ENCODE results near the gene CDK15. TPM values are rescaled to one million over a fixed set of nuclear protein-coding genes. Genes with fewer than 3 reads are reported as not detected.

CDK15 gene
- total RNA-seq, 1 donor from 2014 or later = 2.3 TPM

DNA sequence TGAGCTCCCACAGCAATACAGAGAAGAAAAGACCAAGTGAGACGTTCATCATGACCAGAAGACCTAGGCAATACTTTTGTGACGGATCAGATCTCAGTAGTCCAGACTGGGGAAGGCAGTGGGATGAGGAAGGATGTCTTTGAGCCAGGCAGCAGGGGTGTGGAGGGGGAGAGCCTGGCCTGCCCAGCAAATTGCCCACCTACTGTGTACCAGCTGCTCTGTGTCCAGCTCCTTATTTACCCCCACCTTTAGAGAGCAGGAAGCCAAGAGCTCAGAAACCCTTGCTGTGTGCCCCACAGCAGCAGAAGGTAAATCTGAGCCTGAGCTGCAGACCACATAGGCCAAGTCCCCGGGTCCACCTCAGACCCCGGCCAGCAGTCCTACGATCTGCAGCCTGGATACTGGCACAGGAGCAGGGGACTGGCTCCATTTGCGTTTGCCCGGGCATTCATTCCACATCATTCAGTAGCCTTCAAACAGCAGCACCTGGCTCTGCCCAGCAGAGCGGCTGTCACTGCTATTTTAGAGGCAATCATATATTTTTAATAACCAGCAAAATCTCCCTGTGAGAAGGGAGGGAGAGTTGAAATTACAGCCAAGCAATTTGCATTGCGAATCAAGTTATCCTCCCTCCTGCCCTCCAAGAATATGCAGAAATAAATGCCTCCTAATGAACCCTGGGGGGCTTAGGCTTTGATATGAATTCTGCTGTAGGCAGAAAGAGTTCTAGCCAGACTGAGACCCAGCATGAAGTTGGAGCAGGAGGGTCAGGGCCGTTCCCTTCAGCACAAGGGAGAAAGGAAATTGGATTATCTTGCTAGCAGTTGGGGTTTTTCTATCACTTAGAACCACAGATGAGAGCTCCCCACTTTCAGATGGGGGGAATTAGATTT lies 117.3 kb downstream of the CDK15 start:
- TF ChIP-seq, protein P1, sequence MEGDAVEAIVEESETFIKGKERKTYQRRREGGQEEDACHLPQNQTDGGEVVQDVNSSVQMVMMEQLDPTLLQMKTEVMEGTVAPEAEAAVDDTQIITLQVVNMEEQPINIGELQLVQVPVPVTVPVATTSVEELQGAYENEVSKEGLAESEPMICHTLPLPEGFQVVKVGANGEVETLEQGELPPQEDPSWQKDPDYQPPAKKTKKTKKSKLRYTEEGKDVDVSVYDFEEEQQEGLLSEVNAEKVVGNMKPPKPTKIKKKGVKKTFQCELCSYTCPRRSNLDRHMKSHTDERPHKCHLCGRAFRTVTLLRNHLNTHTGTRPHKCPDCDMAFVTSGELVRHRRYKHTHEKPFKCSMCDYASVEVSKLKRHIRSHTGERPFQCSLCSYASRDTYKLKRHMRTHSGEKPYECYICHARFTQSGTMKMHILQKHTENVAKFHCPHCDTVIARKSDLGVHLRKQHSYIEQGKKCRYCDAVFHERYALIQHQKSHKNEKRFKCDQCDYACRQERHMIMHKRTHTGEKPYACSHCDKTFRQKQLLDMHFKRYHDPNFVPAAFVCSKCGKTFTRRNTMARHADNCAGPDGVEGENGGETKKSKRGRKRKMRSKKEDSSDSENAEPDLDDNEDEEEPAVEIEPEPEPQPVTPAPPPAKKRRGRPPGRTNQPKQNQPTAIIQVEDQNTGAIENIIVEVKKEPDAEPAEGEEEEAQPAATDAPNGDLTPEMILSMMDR (conservative IDR thresholded peaks at IDR 0.05; ENCODE audit: low read depth, low read length) = no peak
- no peak overlapping the region for H3K4me3 ChIP-seq (ENCODE audit: low read depth, low read length)
- DNase-seq (ENCODE audit: low read depth) = no peak

GRCh38 chr2:201924453-201924852 lies 118.1 kb downstream of the CDK15 start:
- no peak for DNase-seq (ENCODE audit: low read depth)
- TF ChIP-seq, protein P1 (conservative IDR thresholded peaks at IDR 0.05; ENCODE audit: low read depth, low read length) = no peak

GRCh38 chr2:201925056-201925455 lies 118.7 kb downstream of the CDK15 start:
- H3K4me3 ChIP-seq (ENCODE audit: low read depth, low read length) = no peak overlapping the region
- DNase-seq (ENCODE audit: low read depth) = no peak
- TF ChIP-seq, protein P1 (conservative IDR thresholded peaks at IDR 0.05; ENCODE audit: low read depth, low read length) = no peak

More at GRCh38 chr2:201924453-201924852, 118.1 kb downstream of the CDK15 start:
- H3K4me3 ChIP-seq (ENCODE audit: low read depth, low read length) = no peak overlapping the region

GRCh38 chr2:201926067-201926466 lies 119.7 kb downstream of the CDK15 start:
- no peak for DNase-seq (ENCODE audit: low read depth)
- TF ChIP-seq, protein P1 (conservative IDR thresholded peaks at IDR 0.05; ENCODE audit: low read depth, low read length) = no peak

GRCh38 chr2:201928363-201928762 lies 122.0 kb downstream of the CDK15 start:
- no peak overlapping the region for H3K4me3 ChIP-seq (ENCODE audit: low read depth, low read length)
- no peak for DNase-seq (ENCODE audit: low read depth)
- TF ChIP-seq, protein P1 (conservative IDR thresholded peaks at IDR 0.05; ENCODE audit: low read depth, low read length) = no peak

More at GRCh38 chr2:201926067-201926466, 119.7 kb downstream of the CDK15 start:
- no peak overlapping the region for H3K4me3 ChIP-seq (ENCODE audit: low read depth, low read length)

DNA sequence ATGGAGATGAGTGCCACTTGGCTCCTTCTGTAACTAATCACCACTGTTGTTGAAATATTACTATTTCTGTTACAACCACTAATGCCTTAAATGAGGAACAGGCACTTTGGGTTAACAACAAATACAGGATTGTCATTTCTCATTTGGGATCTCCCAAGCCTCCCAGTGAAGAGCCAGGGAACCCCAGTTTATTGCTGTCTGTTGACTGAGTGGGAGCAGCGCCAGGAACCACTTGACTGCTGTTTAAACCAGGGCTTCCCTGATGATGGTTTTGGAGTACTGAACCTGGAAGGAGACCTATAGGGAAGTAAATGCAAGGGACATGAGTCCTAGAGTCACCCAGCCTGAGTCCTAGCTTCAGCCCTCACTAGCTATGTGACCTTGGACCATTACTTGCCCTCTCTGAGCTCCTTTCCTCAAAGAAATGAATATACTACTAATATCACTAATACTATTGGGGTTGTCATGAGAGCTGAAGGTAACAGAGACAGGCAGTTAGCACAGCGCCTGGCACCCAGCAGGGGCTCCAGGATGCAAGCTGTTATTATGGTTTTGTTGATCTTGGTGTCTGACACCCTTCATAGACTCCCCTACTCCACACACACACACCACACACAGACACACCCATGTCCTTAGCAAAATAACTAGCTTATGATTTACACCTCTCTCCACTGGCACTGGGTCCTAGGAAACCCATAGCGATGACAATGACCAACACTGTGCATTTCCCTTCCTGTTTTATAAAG lies 123.1 kb downstream of the CDK15 start:
- H3K4me3 ChIP-seq (ENCODE audit: low read depth, low read length) = no peak overlapping the region
- no peak for DNase-seq (ENCODE audit: low read depth)
- TF ChIP-seq, protein P1 (conservative IDR thresholded peaks at IDR 0.05; ENCODE audit: low read depth, low read length) = no peak
